Keratinocyte (primary cell): Measurements from ENCODE around the gene BBS9. TPM values are rescaled to one million over a fixed set of nuclear protein-coding genes. Genes with fewer than 3 reads are reported as not detected.

Source experiments
- DNase-seq: peaks from one replicate; pipeline ENCODE4 v3.0.0-alpha.2; 2011; ENCODE audit warnings: low read depth, missing footprints, low spot score
- FAIRE-seq: peaks from 2 replicates; lab custom pipeline; 2011; peaks lifted over from hg19 to GRCh38; lab: Jason Lieb, UNC
- H2AFZ ChIP-seq: 2 replicates; pipeline ENCODE4 v1.6.0; 2012; ENCODE audit warnings: low read length, control low read depth, inconsistent platforms; ENCODE audit not compliant: control insufficient read depth
- H3K27ac ChIP-seq: 2 replicates; pipeline ENCODE4 v1.5.1; 2011; ENCODE audit warnings: low read length; ENCODE audit not compliant: control insufficient read depth, insufficient read depth
- H3K27me3 ChIP-seq: 3 replicates; pipeline ENCODE4 v1.6.0; 2011; ENCODE audit warnings: low read length; ENCODE audit not compliant: control insufficient read depth, insufficient read depth; ENCODE audit errors: extremely low read depth
- H3K36me3 ChIP-seq, 2 experiments: 2 replicates in 1 of 2; 3 replicates in 1 of 2; pipeline ENCODE4 v1.5.1; 2011; ENCODE audit warnings: low read length in 2 of 2, mild to moderate bottlenecking in 1 of 2; ENCODE audit not compliant: control insufficient read depth in 2 of 2, insufficient read depth in 2 of 2; ENCODE audit errors: extremely low read depth in 1 of 2
- H3K4me1 ChIP-seq: 3 replicates; pipeline ENCODE4 v1.5.1; 2011; ENCODE audit warnings: low read length; ENCODE audit not compliant: control insufficient read depth, insufficient read depth; ENCODE audit errors: extremely low read depth
- H3K4me2 ChIP-seq: 3 replicates; pipeline ENCODE4 v1.6.0; 2011; ENCODE audit warnings: low read depth, low read length; ENCODE audit not compliant: control insufficient read depth, insufficient read depth; ENCODE audit errors: extremely low read depth
- H3K4me3 ChIP-seq, 3 experiments: fragments of 200-600 bp in 1 of 3; sonication (generic) in 1 of 3; 2 replicates in 2 of 3; 3 replicates in 1 of 3; pipeline ENCODE4 v1.5.1; 2011 to 2016; ENCODE audit warnings: low read length in 3 of 3, mild to moderate bottlenecking in 3 of 3, control low read depth in 2 of 3, inconsistent platforms in 1 of 3, low read depth in 1 of 3, mixed read lengths in 1 of 3, mixed run types in 1 of 3, moderate library complexity in 1 of 3; ENCODE audit not compliant: control insufficient read depth in 2 of 3, insufficient read depth in 2 of 3; ENCODE audit errors: extremely low read depth in 1 of 3
- H3K79me2 ChIP-seq: 2 replicates; pipeline ENCODE4 v1.6.0; 2012; ENCODE audit warnings: low read length; ENCODE audit not compliant: control insufficient read depth, insufficient read depth
- H3K9ac ChIP-seq: 3 replicates; pipeline ENCODE4 v1.6.0; 2011; ENCODE audit warnings: low read length; ENCODE audit not compliant: control insufficient read depth, insufficient read depth; ENCODE audit errors: extremely low read depth
- H3K9me1 ChIP-seq: 3 replicates; pipeline ENCODE4 v1.6.0; 2011; ENCODE audit warnings: low read length; ENCODE audit not compliant: control insufficient read depth, insufficient read depth; ENCODE audit errors: extremely low read depth
- H3K9me3 ChIP-seq: 2 replicates; pipeline ENCODE4 v1.5.1; 2012; ENCODE audit warnings: low read depth, low read length; ENCODE audit not compliant: control insufficient read depth
- H4K20me1 ChIP-seq: 3 replicates; pipeline ENCODE4 v1.6.0; 2011; ENCODE audit warnings: low read length; ENCODE audit not compliant: control insufficient read depth, insufficient read depth; ENCODE audit errors: extremely low read depth
- EZH2 ChIP-seq: IDR thresholded peaks from one replicate; pipeline ENCODE4 v1.6.1; 2012; ENCODE audit warnings: inconsistent platforms, mild to moderate bottlenecking, low read length, moderate library complexity
- dilution Hi-C: fragments of 300-500 bp; cut with MboI; formaldehyde crosslinking; loops from one replicate; pipeline ENCODE4 v1.7.0; 2020; ENCODE audit warnings: low sequenced_read_pairs; ENCODE audit not compliant: extremely low pct_ligation_motif_present
- polyA plus RNA-seq, 5 experiments: library from polyadenylated mRNA; depleted of rRNA in 3 of 5; stranded (reverse) in 3 of 5; stranded (forward) in 1 of 5; unstranded in 1 of 5; fragments of >200 nt; gene quantifications; 1 replicate in 1 of 5; 2 replicates in 3 of 5; 3 replicates in 1 of 5; pipeline versions ENCODE4 v1.2.1 to v1.2.3, GENCODE V29; 2011 to 2012; ENCODE audit warnings: missing spikeins in 2 of 5, low read depth in 1 of 5, low replicate concordance in 1 of 5
- TF ChIP-seq, protein P1 (sequence below), 3 experiments: IDR thresholded peaks in 1 of 3; conservative IDR thresholded peaks in 1 of 3; optimal IDR thresholded peaks in 1 of 3; 2 replicates in 2 of 3; 3 replicates in 1 of 3; pipeline versions ENCODE3 to v1.5.1; 2011; ENCODE audit warnings: low read length in 3 of 3, mild to moderate bottlenecking in 3 of 3, moderate library complexity in 2 of 3, control low read depth in 1 of 3, inconsistent platforms in 1 of 3; ENCODE audit not compliant: insufficient read depth in 2 of 3; ENCODE audit errors: extremely low read depth in 1 of 3

The BBS9 gene
- polyA plus RNA-seq, 1 donor (not counting 4 experiments of a cell fraction or from before 2014, with no cell fraction given): 7.6 TPM

DNA sequence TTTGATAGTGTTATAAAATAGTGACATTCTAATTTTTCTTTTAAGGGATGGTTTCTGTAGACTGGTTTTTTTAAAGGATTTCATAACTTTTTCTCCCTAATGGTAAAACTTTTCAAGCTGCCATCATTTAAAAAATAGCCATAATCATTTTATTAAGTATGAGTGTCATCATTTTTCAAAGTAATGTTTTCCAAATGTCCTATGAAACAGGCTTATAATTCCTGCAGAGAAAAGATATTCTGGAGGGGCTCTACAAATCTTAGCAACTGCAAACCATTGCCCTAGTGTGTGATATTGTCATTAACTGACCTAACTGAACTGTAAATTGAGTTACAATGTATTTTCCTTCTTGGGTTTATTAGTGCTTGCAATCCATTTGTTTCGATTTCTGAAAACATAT lies 226.0 kb downstream of the BBS9 start:
- FAIRE-seq (no peak), DNase-seq (no peak)
- Histone ChIP-seq H3K9me3 (no peaks in the 10 kb centered on the region), H3K4me1 (no peaks in the 10 kb centered on the region), H3K4me3 (no peak overlapping the region), H3K27ac (no peak overlapping the region), H3K36me3 (no peaks in the 10 kb centered on the region), H3K4me2 (no peak overlapping the region), H3K9ac (no peak overlapping the region), H3K79me2 (no peaks in the 10 kb centered on the region), H4K20me1 (no peaks in the 10 kb centered on the region), H3K27me3 (no peaks in the 10 kb centered on the region), H2AFZ (no peak overlapping the region), H3K9me1 (no peaks in the 10 kb centered on the region)
- dilution Hi-C loops: no loop called here
- TF ChIP-seq, protein P1, sequence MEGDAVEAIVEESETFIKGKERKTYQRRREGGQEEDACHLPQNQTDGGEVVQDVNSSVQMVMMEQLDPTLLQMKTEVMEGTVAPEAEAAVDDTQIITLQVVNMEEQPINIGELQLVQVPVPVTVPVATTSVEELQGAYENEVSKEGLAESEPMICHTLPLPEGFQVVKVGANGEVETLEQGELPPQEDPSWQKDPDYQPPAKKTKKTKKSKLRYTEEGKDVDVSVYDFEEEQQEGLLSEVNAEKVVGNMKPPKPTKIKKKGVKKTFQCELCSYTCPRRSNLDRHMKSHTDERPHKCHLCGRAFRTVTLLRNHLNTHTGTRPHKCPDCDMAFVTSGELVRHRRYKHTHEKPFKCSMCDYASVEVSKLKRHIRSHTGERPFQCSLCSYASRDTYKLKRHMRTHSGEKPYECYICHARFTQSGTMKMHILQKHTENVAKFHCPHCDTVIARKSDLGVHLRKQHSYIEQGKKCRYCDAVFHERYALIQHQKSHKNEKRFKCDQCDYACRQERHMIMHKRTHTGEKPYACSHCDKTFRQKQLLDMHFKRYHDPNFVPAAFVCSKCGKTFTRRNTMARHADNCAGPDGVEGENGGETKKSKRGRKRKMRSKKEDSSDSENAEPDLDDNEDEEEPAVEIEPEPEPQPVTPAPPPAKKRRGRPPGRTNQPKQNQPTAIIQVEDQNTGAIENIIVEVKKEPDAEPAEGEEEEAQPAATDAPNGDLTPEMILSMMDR (optimal IDR thresholded peaks at IDR 0.05 in 1 of 3, IDR thresholded peaks at IDR 0.05 in 1 of 3, conservative IDR thresholded peaks at IDR 0.05 in 1 of 3; ENCODE audit: extremely low read depth in 1 of 3, insufficient read depth in 2 of 3, low read length in 3 of 3): no peak

DNA sequence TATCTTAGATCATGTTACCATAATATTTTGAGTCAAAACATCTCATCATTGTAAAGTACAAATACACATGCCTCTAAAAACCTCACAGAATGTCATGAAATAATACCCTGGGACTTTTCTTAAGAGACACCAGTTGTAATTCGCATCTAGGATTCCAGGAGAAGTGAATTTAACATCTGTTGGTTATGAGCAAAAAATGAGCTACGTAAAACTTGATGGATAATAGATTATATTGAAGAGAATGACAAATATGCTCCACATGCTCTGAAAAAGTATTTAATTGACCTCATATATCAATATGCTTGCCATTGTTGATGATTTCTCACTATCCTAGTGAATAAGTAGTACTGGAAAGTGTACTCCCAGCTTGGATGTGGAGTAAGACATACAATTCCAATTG lies 227.0 kb downstream of the BBS9 start:
- Histone ChIP-seq H4K20me1 (no peaks in the 10 kb centered on the region), H2AFZ (no peak overlapping the region), H3K9ac (no peak overlapping the region), H3K27ac (no peak overlapping the region), H3K79me2 (no peaks in the 10 kb centered on the region), H3K4me2 (no peak overlapping the region), H3K36me3 (no peaks in the 10 kb centered on the region), H3K9me3 (no peaks in the 10 kb centered on the region), H3K4me1 (no peaks in the 10 kb centered on the region), H3K4me3 (no peak overlapping the region), H3K9me1 (no peaks in the 10 kb centered on the region), H3K27me3 (no peaks in the 10 kb centered on the region)
- dilution Hi-C loops: no loop called here
- FAIRE-seq (no peak), DNase-seq (no peak)
- TF ChIP-seq EZH2: no peak
- TF ChIP-seq, protein P1 (optimal IDR thresholded peaks at IDR 0.05 in 1 of 3, IDR thresholded peaks at IDR 0.05 in 1 of 3, conservative IDR thresholded peaks at IDR 0.05 in 1 of 3; ENCODE audit: extremely low read depth in 1 of 3, insufficient read depth in 2 of 3, low read length in 3 of 3): no peak
